ENCODE data around the gene WDR33. TPM values are rescaled to one million over a fixed set of nuclear protein-coding genes. Genes with fewer than 3 reads are reported as not detected.

Gene WDR33
- total and polyA plus RNA-seq, 2 of the 13 experiments (the other 11 are each of a cell fraction or from before 2014, with no cell fraction given): 54.9 to 78.2 TPM

DNA sequence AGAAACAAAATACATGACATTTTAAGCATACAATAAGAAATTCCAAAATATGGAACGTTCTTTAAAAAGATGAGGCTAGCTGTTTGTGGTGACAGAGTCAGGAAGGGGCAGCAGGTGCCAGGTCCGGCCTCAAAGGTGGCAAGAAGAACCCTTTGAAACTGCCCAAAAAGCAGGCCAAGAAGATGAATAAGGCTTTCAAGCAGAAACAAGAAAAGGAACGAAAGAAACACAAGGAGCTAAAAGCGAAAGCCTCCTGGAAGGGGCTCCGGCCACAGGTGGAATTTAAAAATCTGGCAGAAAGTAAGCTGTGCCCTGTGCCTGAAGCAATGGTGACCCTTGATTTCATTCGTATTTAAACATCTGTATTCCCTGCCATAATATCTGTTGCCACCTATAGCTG lies 5.5 kb downstream of the WDR33 start:
- DNase-seq (ENCODE audit: low spot score) (no peak), ATAC-seq (no peak), FAIRE-seq (no peak)
- Histone ChIP-seq H4K20me1 (ENCODE audit: insufficient read depth, low read length) (peaks cover 86% of the 10 kb centered on the region), H3K27ac (ENCODE audit: extremely low read length, insufficient read depth, low read length) (no peak overlapping the region), H3K9ac (ENCODE audit: insufficient read depth, low read depth, low read length) (no peak overlapping the region), H3K36me3 (replicated peaks in 1 of 2; ENCODE audit: control insufficient read depth in 1 of 2, insufficient read depth in 2 of 2, low read length in 2 of 2) (peaks cover 2 to 15% of the 10 kb centered on the region in 2 experiments; a peak in 3 of 5 replicates), H3K27me3 (ENCODE audit: control insufficient read depth in 1 of 2, insufficient read depth in 2 of 2, low read length in 2 of 2) (no peaks in the 10 kb centered on the region; a peak in 1 of 5 replicates), H3K79me2 (ENCODE audit: insufficient read depth, low read length) (peaks cover 98% of the 10 kb centered on the region), H2AFZ (ENCODE audit: low read length) (no peak overlapping the region), H3K4me2 (ENCODE audit: low read depth, low read length) (no peak overlapping the region), H3K9me3 (ENCODE audit: low read length) (no peaks in the 10 kb centered on the region), H3K4me1 (ENCODE audit: insufficient read depth, low read length) (peaks cover 72% of the 10 kb centered on the region), H3K4me3 (replicated peaks in 1 of 3; ENCODE audit: insufficient read depth in 1 of 3, low read depth in 2 of 3, low read length in 3 of 3) (no peak overlapping the region)
- BruUV-seq (replicated peaks): no TSS peak
- TF ChIP-seq KDM1A (CRISPR knock-in tag; IDR thresholded peaks at IDR 0.05) (no peak), MIXL1 (CRISPR knock-in tag; IDR thresholded peaks at IDR 0.05) (no peak), ZZZ3 (CRISPR knock-in tag; IDR thresholded peaks at IDR 0.05; ENCODE audit: borderline replicate concordance) (no peak), FOXK2 (IDR thresholded peaks at IDR 0.05) (no peak), NFKB2 (CRISPR knock-in tag; IDR thresholded peaks at IDR 0.05; ENCODE audit: borderline replicate concordance) (no peak), KLF12 (CRISPR knock-in tag; IDR thresholded peaks at IDR 0.05; ENCODE audit: borderline replicate concordance) (no peak), POLR2G (IDR thresholded peaks at IDR 0.05; ENCODE audit: low read depth, low read length) (no peak)
- TF ChIP-seq, protein P1, sequence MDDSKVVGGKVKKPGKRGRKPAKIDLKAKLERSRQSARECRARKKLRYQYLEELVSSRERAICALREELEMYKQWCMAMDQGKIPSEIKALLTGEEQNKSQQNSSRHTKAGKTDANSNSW (CRISPR knock-in tag; IDR thresholded peaks at IDR 0.05; ENCODE audit: borderline replicate concordance): no peak
- TF ChIP-seq, protein P2, sequence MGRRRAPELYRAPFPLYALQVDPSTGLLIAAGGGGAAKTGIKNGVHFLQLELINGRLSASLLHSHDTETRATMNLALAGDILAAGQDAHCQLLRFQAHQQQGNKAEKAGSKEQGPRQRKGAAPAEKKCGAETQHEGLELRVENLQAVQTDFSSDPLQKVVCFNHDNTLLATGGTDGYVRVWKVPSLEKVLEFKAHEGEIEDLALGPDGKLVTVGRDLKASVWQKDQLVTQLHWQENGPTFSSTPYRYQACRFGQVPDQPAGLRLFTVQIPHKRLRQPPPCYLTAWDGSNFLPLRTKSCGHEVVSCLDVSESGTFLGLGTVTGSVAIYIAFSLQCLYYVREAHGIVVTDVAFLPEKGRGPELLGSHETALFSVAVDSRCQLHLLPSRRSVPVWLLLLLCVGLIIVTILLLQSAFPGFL (CRISPR knock-in tag; IDR thresholded peaks at IDR 0.05): no peak
- intact Hi-C loops (cut with micrococcal nuclease; ENCODE audit: unreplicated experiment): loop anchor here (5.0 kb wide), 1 partner anchor 38 kb away; no protein-coding TSS in a partner anchor
- ChIA-PET CTCF (ENCODE audit: low intra/inter-chr PET ratio, low total read pairs) (no interaction called here), POLR2A (interaction anchor here (0.6 to 1.5 kb wide), 2 partner anchors 54 to 103 kb away, joined by 3 to 6 read pairs; no protein-coding TSS in a partner anchor)
- in situ Hi-C loops (cut with HindIII; ENCODE audit: extremely low pct_ligation_motif_present, low pct_unique_long_range_greater_than_20kb): no loop called here
- WGBS (ENCODE audit: low lambda C conversion rate): 95% methylated on average over 6 of the region's 6 CpGs
